Activated naive CD8-positive, alpha-beta T cell treated with anti-CD3 and anti-CD28 coated beads, Interleukin-2, amount 50 U/mL, for 24 hours (primary cell): ENCODE data around the gene RAB11B.
A peak's percentile ranks its signal among the peaks of the same experiment; 100 is the strongest.

ENCODE experiments used
- ATAC-seq: fragments of 150-1000 bp; cut with Tn5 transposase; one replicate; pipeline ENCODE4 v1.10.0; 2021
- DNase-seq: peaks from one replicate; pipeline ENCODE4 v3.0.0; 2021
- H3K27ac Mint-ChIP-seq: one replicate; pipeline ENCODE4 v1.8.0; 2021; ENCODE audit warnings: mild to moderate bottlenecking, mixed read lengths
- H3K27me3 Mint-ChIP-seq: one replicate; pipeline ENCODE4 v1.8.0; 2021; ENCODE audit warnings: mixed read lengths
- H3K36me3 Mint-ChIP-seq: one replicate; pipeline ENCODE4 v1.8.0; 2021; ENCODE audit warnings: low read depth, mixed read lengths
- H3K4me1 Mint-ChIP-seq: one replicate; pipeline ENCODE4 v1.8.0; 2021; ENCODE audit warnings: mixed read lengths
- H3K4me3 Mint-ChIP-seq: one replicate; pipeline ENCODE4 v1.8.0; 2021; ENCODE audit warnings: mild to moderate bottlenecking, moderate library complexity, mixed read lengths
- H3K9me3 Mint-ChIP-seq: one replicate; pipeline ENCODE4 v1.8.0; 2021; ENCODE audit warnings: mixed read lengths

RAB11B gene

DNA sequence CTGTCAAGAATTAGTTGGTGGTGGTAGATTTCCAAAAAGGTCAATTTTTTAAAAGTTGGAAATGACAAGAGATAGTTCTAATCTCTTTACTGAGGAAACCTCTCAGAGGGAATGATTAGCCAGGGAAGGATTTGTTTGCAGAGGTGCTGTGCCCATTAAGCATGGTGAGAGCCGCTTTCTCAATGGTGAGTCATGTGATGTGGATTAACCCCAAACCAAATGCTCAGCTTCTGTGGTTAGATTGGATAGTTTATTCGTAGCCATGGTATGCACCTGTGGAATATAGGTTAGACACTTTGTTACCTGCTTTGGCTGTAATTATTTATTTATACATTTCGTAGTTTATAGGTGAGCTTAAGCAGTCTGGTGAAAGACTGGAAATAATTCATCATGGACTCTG lies 61.7 kb downstream of the RAB11B start:
- peak overlapping the region; percentile 35 for H3K4me3 Mint-ChIP-seq
- H3K27ac Mint-ChIP-seq: peak overlapping the region; percentile 73
- no peaks in the 10 kb centered on the region for H3K27me3 Mint-ChIP-seq
- ATAC-seq (peak; percentile 70), DNase-seq (no peak)
- H3K4me1 Mint-ChIP-seq: peaks cover 80% of the 10 kb centered on the region
- H3K9me3 Mint-ChIP-seq: no peaks in the 10 kb centered on the region
- peaks cover 56% of the 10 kb centered on the region for H3K36me3 Mint-ChIP-seq

GRCh38 chr19:8452446-8453123 lies 62.4 kb downstream of the RAB11B start:
- Mint-ChIP-seq H3K4me1 (peaks cover 79% of the 10 kb centered on the region), H3K4me3 (peak overlapping the region; percentile 48), H3K36me3 (peaks cover 56% of the 10 kb centered on the region), H3K9me3 (no peaks in the 10 kb centered on the region), H3K27ac (peak overlapping the region; percentile 73), H3K27me3 (no peaks in the 10 kb centered on the region)
- ATAC-seq (no peak), DNase-seq (no peak)

DNA sequence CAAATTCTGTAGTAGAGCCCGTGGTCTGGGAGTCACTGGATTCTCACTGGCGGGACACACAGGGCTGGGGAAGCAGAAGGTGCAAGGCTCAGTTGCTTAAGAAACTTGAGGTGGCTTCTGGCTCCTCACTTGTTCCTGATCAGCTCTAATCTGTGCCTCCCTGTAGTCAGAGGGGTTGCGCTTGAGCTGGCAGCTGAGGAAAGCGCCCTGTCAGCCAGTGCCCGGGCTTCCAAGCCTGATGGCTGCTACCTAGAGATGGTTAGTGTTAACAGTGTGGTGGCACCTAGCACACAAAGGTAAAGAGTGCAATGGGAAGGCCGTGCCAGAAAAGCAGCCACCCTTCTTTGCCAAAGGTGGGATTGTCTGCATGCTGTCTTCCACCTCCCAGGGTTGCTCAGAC lies 63.5 kb downstream of the RAB11B start:
- no peak overlapping the region for H3K4me3 Mint-ChIP-seq
- DNase-seq (no peak), ATAC-seq (no peak)
- peaks cover 55% of the 10 kb centered on the region for H3K36me3 Mint-ChIP-seq
- H3K27me3 Mint-ChIP-seq: no peaks in the 10 kb centered on the region
- no peak overlapping the region for H3K27ac Mint-ChIP-seq
- no peaks in the 10 kb centered on the region for H3K9me3 Mint-ChIP-seq
- peaks cover 80% of the 10 kb centered on the region for H3K4me1 Mint-ChIP-seq
